Kidney (tissue), 14 donors: Measurements from ENCODE around the gene TUBB2B. TPM values are rescaled to one million over a fixed set of nuclear protein-coding genes. Genes with fewer than 3 reads are reported as not detected.
A peak's percentile ranks its signal among the peaks of the same experiment; 100 is the strongest.
"Not testable (repeated sequence)": the region's sequence is repeated elsewhere in the genome, so short reads cannot be mapped to it uniquely, and the experiment has no call there.

Source experiments
- DNase-seq, 5 donors: peaks; one replicate each; pipeline ENCODE4 v3.0.0-alpha.2; 2013 to 2020
- FAIRE-seq: peaks from 2 replicates; lab custom pipeline; 2012; peaks lifted over from hg19 to GRCh38; lab: Jason Lieb, UNC
- H3K27ac ChIP-seq, 2 donors: one replicate each; pipeline ENCODE4 v1.7.0; 2013; ENCODE audit warnings: low read depth in 2 of 2, low read length in 2 of 2, inconsistent platforms in 1 of 2
- H3K27me3 ChIP-seq: one replicate; pipeline ENCODE4 v1.7.1; 2013; ENCODE audit warnings: low read length, inconsistent platforms; ENCODE audit not compliant: control insufficient read depth, insufficient read depth
- H3K36me3 ChIP-seq, 3 donors: one replicate each; pipeline versions ENCODE4 v1.7.0 to v1.7.1; 2013; ENCODE audit warnings: low read length in 3 of 3, control low read depth in 1 of 3, inconsistent platforms in 1 of 3; ENCODE audit not compliant: insufficient read depth in 3 of 3, control insufficient read depth in 2 of 3
- H3K4me1 ChIP-seq, 3 donors: one replicate each; pipeline versions ENCODE4 v1.7.0 to v1.7.1; 2013; ENCODE audit warnings: low read length in 3 of 3, inconsistent platforms in 1 of 3, low read depth in 1 of 3; ENCODE audit not compliant: control insufficient read depth in 2 of 3, insufficient read depth in 2 of 3
- H3K4me3 ChIP-seq, 3 donors: one replicate each; pipeline versions ENCODE4 v1.7.0 to v1.8.1; 2013; ENCODE audit warnings: low read length in 3 of 3, control low read depth in 1 of 3, inconsistent platforms in 1 of 3
- H3K9ac ChIP-seq, 3 donors: one replicate each; pipeline versions ENCODE4 v1.7.0 to v1.7.1; 2013; ENCODE audit warnings: low read length in 3 of 3, control low read depth in 1 of 3, inconsistent platforms in 1 of 3
- H3K9me3 ChIP-seq, 3 donors: one replicate each; pipeline versions ENCODE4 v1.7.0 to v1.7.1; 2013; ENCODE audit warnings: low read length in 3 of 3, control low read depth in 1 of 3, inconsistent platforms in 1 of 3; ENCODE audit not compliant: control insufficient read depth in 2 of 3, insufficient read depth in 1 of 3
- CTCF ChIP-seq: IDR thresholded peaks from 3 replicates; pipeline ENCODE4 v1.5.1; 2012; ENCODE audit warnings: mild to moderate bottlenecking, moderate library complexity, borderline replicate concordance; ENCODE audit not compliant: insufficient read depth; ENCODE audit errors: extremely low read depth
- intact Hi-C: fragments of 100-400 bp; cut with DNase I; formaldehyde crosslinking; loops from one replicate; pipeline ENCODE4 v1.11.1; 2022
- polyA plus RNA-seq: library from polyadenylated mRNA; stranded (reverse); fragments of 350-450 nt; fragmentation: Illumina TruSeq; extraction: RNeasy Lipid Tissue Mini Kit (QIAGEN cat#74804); gene quantifications from one replicate; pipeline ENCODE4 v1.2.3, GENCODE V29; 2014; ENCODE audit warnings: low read depth, low replicate concordance; ENCODE audit not compliant: insufficient read depth
- total RNA-seq: library from RNA; stranded (reverse); fragmentation: NEBNext Ultra II Directional; extraction: Animal tissue kit (Norgen Biotek cat#: 25700); gene quantifications from one replicate; pipeline ENCODE4 v1.2.1, GENCODE V29; 2021
- donor health status: control.
- donor health status: control.
- donor health status: control.
- donor health status: control.
- donor health status: control.
- donor health status: DM: yes; HTN: yes; CAD: no.
- donor health status: Normal renal cell carcinoma (clear cell type).

TUBB2B gene
- total and polyA plus RNA-seq, 2 donors from 2014 or later = 34.2 to 46.1 TPM

GRCh38 chr6:3183066-3183465 is 44.4 kb downstream of the TUBB2B start:
- no peaks in the 10 kb centered on the region for H3K36me3 ChIP-seq
- TF ChIP-seq CTCF = no peak
- DNase-seq = no peak
- no peaks in the 10 kb centered on the region for H3K4me1 ChIP-seq
- intact Hi-C loops = no loop called here
- H3K27ac ChIP-seq = no peak overlapping the region
- H3K9me3 ChIP-seq = no peaks in the 10 kb centered on the region
- H3K4me3 ChIP-seq = no peak overlapping the region
- FAIRE-seq = no peak
- H3K9ac ChIP-seq = no peak overlapping the region
- H3K27me3 ChIP-seq = no peaks in the 10 kb centered on the region

GRCh38 chr6:3181105-3181504 is 46.3 kb downstream of the TUBB2B start:
- no peaks in the 10 kb centered on the region for H3K36me3 ChIP-seq
- intact Hi-C loops = no loop called here
- H3K27me3 ChIP-seq = no peaks in the 10 kb centered on the region
- H3K9ac ChIP-seq = no peak overlapping the region
- TF ChIP-seq CTCF = no peak
- H3K9me3 ChIP-seq = no peaks in the 10 kb centered on the region
- no peak for DNase-seq
- H3K4me1 ChIP-seq = peaks cover 0 to under 1% (median 0%) of the 10 kb centered on the region in 3 donors
- FAIRE-seq = no peak
- H3K27ac ChIP-seq = no peak overlapping the region
- H3K4me3 ChIP-seq = no peak overlapping the region

- H3K27ac ChIP-seq, H3K4me1 ChIP-seq, H3K9me3 ChIP-seq, H3K27me3 ChIP-seq, intact Hi-C loops, H3K4me3 ChIP-seq, FAIRE-seq, H3K9ac ChIP-seq, H3K36me3 ChIP-seq: not testable (repeated sequence)
- peak in 1 of 5 donors; percentile 34 for DNase-seq
Measured at GRCh38 chr6:3179945-3180344, 47.5 kb downstream of the TUBB2B start.

- H3K9ac ChIP-seq, H3K36me3 ChIP-seq, intact Hi-C loops, H3K27me3 ChIP-seq, H3K27ac ChIP-seq, H3K9me3 ChIP-seq, FAIRE-seq, H3K4me3 ChIP-seq, DNase-seq, H3K4me1 ChIP-seq: not testable (repeated sequence)
Measured at GRCh38 chr6:3178666-3179065, 48.8 kb downstream of the TUBB2B start.
